ENCODE results near the gene EARS2. TPM values are rescaled to one million over a fixed set of nuclear protein-coding genes. Genes with fewer than 3 reads are reported as not detected.
A peak's percentile ranks its signal among the peaks of the same experiment; 100 is the strongest.

EARS2 gene
- total RNA-seq, 1 donor: 22.6 TPM

GRCh38 chr16:23509441-23509754 lies 47.8 kb downstream of the EARS2 start:
- H3K4me3 ChIP-seq (ENCODE audit: low read depth, low read length): peak overlapping the region; percentile 86
- no peak for TF ChIP-seq CTCF (IDR thresholded peaks at IDR 0.05; ENCODE audit: insufficient read depth, low read length)
- no peak for DNase-seq (ENCODE audit: low read depth)

GRCh38 chr16:23508589-23509440 lies 48.3 kb downstream of the EARS2 start:
- no peak for TF ChIP-seq CTCF (IDR thresholded peaks at IDR 0.05; ENCODE audit: insufficient read depth, low read length)
- DNase-seq (ENCODE audit: low read depth): peak; percentile 38
- H3K4me3 ChIP-seq (ENCODE audit: low read depth, low read length): peak overlapping the region; percentile 86

GRCh38 chr16:23506606-23506994 lies 50.5 kb downstream of the EARS2 start:
- TF ChIP-seq CTCF (IDR thresholded peaks at IDR 0.05; ENCODE audit: insufficient read depth, low read length): no peak
- DNase-seq (ENCODE audit: low read depth): no peak
- H3K4me3 ChIP-seq (ENCODE audit: low read depth, low read length): no peak overlapping the region

- no peak overlapping the region for H3K4me3 ChIP-seq (ENCODE audit: low read depth, low read length)
- no peak for DNase-seq (ENCODE audit: low read depth)
- no peak for TF ChIP-seq CTCF (IDR thresholded peaks at IDR 0.05; ENCODE audit: insufficient read depth, low read length)
Observed at GRCh38 chr16:23505671-23506605, 51.2 kb downstream of the EARS2 start.

- H3K4me3 ChIP-seq (ENCODE audit: low read depth, low read length): no peak overlapping the region
- DNase-seq (ENCODE audit: low read depth): no peak
- TF ChIP-seq CTCF (IDR thresholded peaks at IDR 0.05; ENCODE audit: insufficient read depth, low read length): no peak
Observed at GRCh38 chr16:23505180-23505665, 51.9 kb downstream of the EARS2 start.

GRCh38 chr16:23504453-23505179 lies 52.5 kb downstream of the EARS2 start:
- no peak overlapping the region for H3K4me3 ChIP-seq (ENCODE audit: low read depth, low read length)
- peak; percentile 84 for DNase-seq (ENCODE audit: low read depth)
- no peak for TF ChIP-seq CTCF (IDR thresholded peaks at IDR 0.05; ENCODE audit: insufficient read depth, low read length)

Measured in fibroblast of the aortic adventitia (primary cell).